ENCODE measurements around the gene ADAM30.

ADAM30 gene

DNA sequence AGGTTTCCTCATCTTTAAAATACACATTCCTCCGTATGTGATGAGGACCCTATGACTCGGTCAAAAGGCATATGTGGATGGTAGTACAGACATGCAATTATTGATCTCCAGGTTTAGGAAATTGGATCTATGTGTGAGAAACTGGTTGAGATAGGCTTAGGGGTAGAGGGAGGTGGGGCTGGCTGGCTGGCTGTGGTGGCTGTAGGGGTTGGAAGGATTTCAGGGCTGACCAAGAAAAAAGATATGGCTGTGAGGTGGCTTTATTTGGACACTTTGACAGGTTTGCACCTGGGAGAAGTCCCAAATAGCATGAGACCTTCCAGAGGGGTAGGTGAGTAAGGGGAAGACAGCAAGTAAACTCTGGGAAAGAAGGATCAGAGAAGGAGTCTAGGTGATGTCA is 39.6 kb upstream of the ADAM30 start:
- Histone ChIP-seq H3K4me3 (ENCODE audit: low read depth, low read length) (no peak overlapping the region), H3K9me3 (ENCODE audit: control insufficient read depth, low read length) (no peaks in the 10 kb centered on the region), H2AFZ (no peak overlapping the region), H3K4me1 (no peaks in the 10 kb centered on the region), H3K27ac (no peak overlapping the region), H3K4me2 (ENCODE audit: low read length) (no peak overlapping the region), H3K9ac (no peak overlapping the region), H3K36me3 (ENCODE audit: control insufficient read depth, insufficient read depth, low read length) (no peaks in the 10 kb centered on the region), H3K27me3 (ENCODE audit: control insufficient read depth, insufficient read depth, low read length) (no peaks in the 10 kb centered on the region), H3K79me2 (no peaks in the 10 kb centered on the region)
- TF ChIP-seq, protein P1, sequence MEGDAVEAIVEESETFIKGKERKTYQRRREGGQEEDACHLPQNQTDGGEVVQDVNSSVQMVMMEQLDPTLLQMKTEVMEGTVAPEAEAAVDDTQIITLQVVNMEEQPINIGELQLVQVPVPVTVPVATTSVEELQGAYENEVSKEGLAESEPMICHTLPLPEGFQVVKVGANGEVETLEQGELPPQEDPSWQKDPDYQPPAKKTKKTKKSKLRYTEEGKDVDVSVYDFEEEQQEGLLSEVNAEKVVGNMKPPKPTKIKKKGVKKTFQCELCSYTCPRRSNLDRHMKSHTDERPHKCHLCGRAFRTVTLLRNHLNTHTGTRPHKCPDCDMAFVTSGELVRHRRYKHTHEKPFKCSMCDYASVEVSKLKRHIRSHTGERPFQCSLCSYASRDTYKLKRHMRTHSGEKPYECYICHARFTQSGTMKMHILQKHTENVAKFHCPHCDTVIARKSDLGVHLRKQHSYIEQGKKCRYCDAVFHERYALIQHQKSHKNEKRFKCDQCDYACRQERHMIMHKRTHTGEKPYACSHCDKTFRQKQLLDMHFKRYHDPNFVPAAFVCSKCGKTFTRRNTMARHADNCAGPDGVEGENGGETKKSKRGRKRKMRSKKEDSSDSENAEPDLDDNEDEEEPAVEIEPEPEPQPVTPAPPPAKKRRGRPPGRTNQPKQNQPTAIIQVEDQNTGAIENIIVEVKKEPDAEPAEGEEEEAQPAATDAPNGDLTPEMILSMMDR (IDR thresholded peaks at IDR 0.05), result no peak

DNA sequence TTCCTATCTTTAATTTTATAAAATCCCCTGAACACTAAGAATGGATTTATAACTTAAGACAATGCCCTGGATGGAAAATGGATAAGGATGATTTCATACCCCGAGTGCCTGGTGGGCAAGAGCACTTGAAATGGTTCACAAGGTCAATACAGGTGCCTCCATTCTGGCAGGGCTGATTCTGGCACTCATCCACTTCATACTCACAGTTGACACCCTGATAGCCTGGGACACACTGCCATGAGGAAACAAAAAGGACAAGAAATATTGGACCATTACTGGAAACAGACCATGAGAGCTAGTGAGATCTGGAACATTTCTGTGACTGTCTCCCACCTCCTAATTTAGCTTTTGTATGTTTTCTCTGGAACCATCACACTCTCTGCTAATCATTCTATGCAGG is 39.1 kb upstream of the ADAM30 start:
- Histone ChIP-seq H3K27ac (no peak overlapping the region), H3K79me2 (no peaks in the 10 kb centered on the region), H3K9me3 (ENCODE audit: control insufficient read depth, low read length) (no peaks in the 10 kb centered on the region), H3K4me3 (ENCODE audit: low read depth, low read length) (no peak overlapping the region), H3K9ac (no peak overlapping the region), H3K4me2 (ENCODE audit: low read length) (no peak overlapping the region), H3K4me1 (no peaks in the 10 kb centered on the region), H3K36me3 (ENCODE audit: control insufficient read depth, insufficient read depth, low read length) (no peaks in the 10 kb centered on the region), H3K27me3 (ENCODE audit: control insufficient read depth, insufficient read depth, low read length) (no peaks in the 10 kb centered on the region), H2AFZ (no peak overlapping the region)
- TF ChIP-seq, protein P1 (IDR thresholded peaks at IDR 0.05), result no peak

DNA sequence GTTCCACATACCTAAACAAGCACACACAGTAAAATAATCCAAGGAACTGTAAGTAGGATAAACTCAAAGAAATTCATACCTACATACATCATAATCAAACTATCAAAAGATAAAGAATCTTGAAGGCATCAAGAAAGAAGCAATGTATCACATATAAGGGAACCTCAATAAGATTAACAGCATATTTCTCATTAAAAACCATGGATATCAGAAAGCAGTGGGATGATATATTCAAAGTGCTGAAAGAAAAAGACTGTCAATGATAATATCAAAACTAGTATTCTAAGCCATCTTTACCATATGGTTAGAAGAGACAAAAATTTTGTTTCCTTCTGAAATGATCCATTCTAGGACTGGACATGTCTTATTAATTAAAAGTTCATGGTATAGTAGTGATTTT is 37.1 kb upstream of the ADAM30 start:
- no peaks in the 10 kb centered on the region for H3K9me3 ChIP-seq (ENCODE audit: control insufficient read depth, low read length)
- H3K4me2 ChIP-seq (ENCODE audit: low read length), result no peak overlapping the region
- H2AFZ ChIP-seq, result no peak overlapping the region
- H3K4me1 ChIP-seq, result no peaks in the 10 kb centered on the region
- TF ChIP-seq, protein P1 (IDR thresholded peaks at IDR 0.05), result no peak
- no peak overlapping the region for H3K4me3 ChIP-seq (ENCODE audit: low read depth, low read length)
- H3K36me3 ChIP-seq (ENCODE audit: control insufficient read depth, insufficient read depth, low read length), result no peaks in the 10 kb centered on the region
- H3K9ac ChIP-seq, result no peak overlapping the region
- no peaks in the 10 kb centered on the region for H3K79me2 ChIP-seq
- no peak overlapping the region for H3K27ac ChIP-seq
- H3K27me3 ChIP-seq (ENCODE audit: control insufficient read depth, insufficient read depth, low read length), result no peaks in the 10 kb centered on the region

DNA sequence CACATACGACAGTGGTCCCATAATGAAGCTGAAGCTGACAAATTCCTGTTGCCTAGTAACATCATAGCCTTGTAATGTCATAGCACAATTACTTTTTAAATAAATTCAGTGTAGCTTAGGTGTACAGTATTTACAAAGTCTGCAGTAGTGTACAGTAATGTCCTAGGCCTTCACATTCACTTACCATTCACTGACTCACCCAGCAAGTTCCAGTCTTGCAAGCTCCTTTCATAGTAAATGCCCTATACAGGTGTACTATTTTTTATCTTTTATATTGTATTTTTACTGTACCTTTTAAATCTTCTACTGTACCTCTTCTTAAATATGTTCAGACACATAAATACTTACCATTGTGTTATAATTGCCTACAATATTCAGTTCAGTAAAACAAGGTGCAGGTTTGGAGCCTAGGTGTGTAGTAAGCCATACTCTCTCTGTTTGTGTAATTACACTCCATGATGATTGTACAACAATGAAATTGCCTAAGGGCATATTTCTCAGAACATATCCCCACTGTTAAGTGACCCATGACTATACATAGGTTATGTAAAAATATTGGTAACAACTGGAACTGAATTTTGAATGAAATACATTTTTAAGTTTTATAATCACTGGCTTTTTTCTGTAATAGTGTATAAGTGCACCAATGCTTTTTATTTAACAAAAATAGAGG is 33.5 kb upstream of the ADAM30 start:
- Histone ChIP-seq H3K36me3 (ENCODE audit: control insufficient read depth, insufficient read depth, low read length) (no peaks in the 10 kb centered on the region), H3K9ac (no peak overlapping the region), H3K4me2 (ENCODE audit: low read length) (no peak overlapping the region), H3K27ac (no peak overlapping the region), H3K4me1 (no peaks in the 10 kb centered on the region), H3K27me3 (ENCODE audit: control insufficient read depth, insufficient read depth, low read length) (no peaks in the 10 kb centered on the region), H2AFZ (no peak overlapping the region), H3K79me2 (no peaks in the 10 kb centered on the region), H3K9me3 (ENCODE audit: control insufficient read depth, low read length) (no peaks in the 10 kb centered on the region), H3K4me3 (ENCODE audit: low read depth, low read length) (no peak overlapping the region)
- TF ChIP-seq, protein P1 (IDR thresholded peaks at IDR 0.05), result no peak

DNA sequence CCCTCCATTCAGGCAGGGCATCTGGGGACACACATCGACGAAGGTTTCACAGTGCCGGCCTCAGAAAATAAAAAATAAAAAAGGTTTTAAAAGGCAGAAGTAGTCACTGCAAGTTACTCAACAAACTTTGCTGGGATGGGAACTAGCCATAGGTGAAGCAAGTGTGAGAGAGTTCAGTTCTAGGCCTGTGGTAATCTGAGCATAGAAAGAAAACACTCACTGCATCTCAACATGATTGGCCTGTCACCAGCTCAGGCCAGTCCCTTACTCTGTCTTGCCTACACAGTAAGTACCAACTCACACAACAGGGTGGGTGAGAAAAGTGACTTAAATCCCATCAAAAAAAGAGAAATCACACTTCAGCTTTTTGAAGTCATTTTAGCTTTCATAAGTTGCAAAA is 30.2 kb upstream of the ADAM30 start:
- no peaks in the 10 kb centered on the region for H3K36me3 ChIP-seq (ENCODE audit: control insufficient read depth, insufficient read depth, low read length)

More for the DNA sequence above, 30.2 kb upstream of the ADAM30 start:
- TF ChIP-seq, protein P1 (IDR thresholded peaks at IDR 0.05), result no peak
- no peaks in the 10 kb centered on the region for H3K9me3 ChIP-seq (ENCODE audit: control insufficient read depth, low read length)
- no peak overlapping the region for H3K4me3 ChIP-seq (ENCODE audit: low read depth, low read length)
- no peak overlapping the region for H3K4me2 ChIP-seq (ENCODE audit: low read length)
- H3K4me1 ChIP-seq, result no peaks in the 10 kb centered on the region
- no peak overlapping the region for H3K27ac ChIP-seq
- H2AFZ ChIP-seq, result no peak overlapping the region
- H3K79me2 ChIP-seq, result no peaks in the 10 kb centered on the region
- no peak overlapping the region for H3K9ac ChIP-seq
- no peaks in the 10 kb centered on the region for H3K27me3 ChIP-seq (ENCODE audit: control insufficient read depth, insufficient read depth, low read length)

All from parathyroid adenoma (tissue), 2 donors.